ENCODE data around the gene WNT3A.

The WNT3A gene

DNA sequence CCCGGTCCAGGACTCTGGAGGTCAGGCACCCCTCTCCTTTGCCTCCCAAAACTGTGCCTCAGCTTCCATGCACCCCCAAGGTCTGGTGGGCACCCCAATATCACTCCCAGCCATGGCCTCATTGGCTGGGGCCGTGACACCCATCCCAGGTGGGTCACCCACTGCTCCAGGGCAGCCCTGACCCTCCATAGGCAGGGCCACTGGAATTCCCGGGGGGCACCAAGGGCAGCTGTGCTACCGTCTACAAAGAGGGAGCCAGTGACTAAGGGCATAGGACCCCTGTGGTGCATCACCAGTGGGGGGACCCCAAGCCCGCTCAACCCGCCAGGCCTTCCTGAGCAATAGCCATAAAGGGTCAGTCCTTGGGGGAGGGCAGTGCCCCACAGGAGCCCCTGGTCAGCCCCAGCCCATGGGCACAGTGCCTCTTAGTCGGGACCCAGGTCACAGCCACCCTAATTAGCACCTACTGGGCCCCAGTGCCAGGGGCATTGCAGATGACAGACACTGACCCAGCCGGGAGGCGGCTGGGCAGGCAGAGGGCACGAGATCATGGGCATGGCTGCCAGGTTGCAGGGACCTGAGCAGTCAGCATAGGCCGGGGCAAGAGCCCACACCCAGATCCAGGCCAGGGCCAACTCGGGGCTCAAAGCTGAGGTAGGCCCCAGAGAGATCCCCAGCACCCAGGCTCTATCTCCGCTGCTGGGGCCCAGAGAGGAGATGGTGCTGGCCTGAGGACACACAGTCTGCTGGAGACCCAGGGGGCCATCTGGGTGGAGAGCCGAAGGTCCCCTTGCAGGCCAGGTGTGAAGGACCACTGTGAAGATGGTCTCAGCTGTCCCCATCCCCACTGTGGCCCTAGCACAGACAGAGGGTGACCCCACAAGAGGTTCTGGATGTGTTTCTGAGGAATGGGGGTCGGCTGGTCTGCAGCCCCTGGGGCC is 56.7 kb downstream of the WNT3A start:
- Histone ChIP-seq H3K27me3 (replicated peaks; ENCODE audit: insufficient read depth, low read length) (peaks cover 28% of the 10 kb centered on the region), H3K4me1 (ENCODE audit: low read length) (no peaks in the 10 kb centered on the region), H3K4me2 (ENCODE audit: low read depth, low read length) (no peak overlapping the region), H3K9me3 (replicated peaks; ENCODE audit: insufficient read depth, low read length) (no peaks in the 10 kb centered on the region), H3K36me3 (replicated peaks; ENCODE audit: insufficient read depth, low read length) (no peaks in the 10 kb centered on the region), H3K4me3 (ENCODE audit: low read length) (no peak overlapping the region), H3K27ac (ENCODE audit: low read length) (no peak overlapping the region), H3K79me2 (ENCODE audit: low read length) (no peaks in the 10 kb centered on the region), H4K20me1 (ENCODE audit: insufficient read depth, low read length) (no peaks in the 10 kb centered on the region), H3F3A (ENCODE audit: insufficient read depth, low read length) (no peaks in the 10 kb centered on the region), H3K9me2 (replicated peaks; ENCODE audit: insufficient read depth, low read length) (no peaks in the 10 kb centered on the region), H3K9ac (ENCODE audit: low read length) (no peak overlapping the region), H2AFZ (ENCODE audit: low read length) (no peak overlapping the region)
- DNase-seq, result no peak
- no peak for TF ChIP-seq EZH2 (optimal IDR thresholded peaks at IDR 0.05; ENCODE audit: low read depth, low read length)
- TF ChIP-seq, protein P1, sequence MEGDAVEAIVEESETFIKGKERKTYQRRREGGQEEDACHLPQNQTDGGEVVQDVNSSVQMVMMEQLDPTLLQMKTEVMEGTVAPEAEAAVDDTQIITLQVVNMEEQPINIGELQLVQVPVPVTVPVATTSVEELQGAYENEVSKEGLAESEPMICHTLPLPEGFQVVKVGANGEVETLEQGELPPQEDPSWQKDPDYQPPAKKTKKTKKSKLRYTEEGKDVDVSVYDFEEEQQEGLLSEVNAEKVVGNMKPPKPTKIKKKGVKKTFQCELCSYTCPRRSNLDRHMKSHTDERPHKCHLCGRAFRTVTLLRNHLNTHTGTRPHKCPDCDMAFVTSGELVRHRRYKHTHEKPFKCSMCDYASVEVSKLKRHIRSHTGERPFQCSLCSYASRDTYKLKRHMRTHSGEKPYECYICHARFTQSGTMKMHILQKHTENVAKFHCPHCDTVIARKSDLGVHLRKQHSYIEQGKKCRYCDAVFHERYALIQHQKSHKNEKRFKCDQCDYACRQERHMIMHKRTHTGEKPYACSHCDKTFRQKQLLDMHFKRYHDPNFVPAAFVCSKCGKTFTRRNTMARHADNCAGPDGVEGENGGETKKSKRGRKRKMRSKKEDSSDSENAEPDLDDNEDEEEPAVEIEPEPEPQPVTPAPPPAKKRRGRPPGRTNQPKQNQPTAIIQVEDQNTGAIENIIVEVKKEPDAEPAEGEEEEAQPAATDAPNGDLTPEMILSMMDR (IDR thresholded peaks at IDR 0.05; ENCODE audit: low read length), result no peak
- no peak for TF ChIP-seq EZH2phosphoT487 (IDR thresholded peaks at IDR 0.05; ENCODE audit: low read length)

DNA sequence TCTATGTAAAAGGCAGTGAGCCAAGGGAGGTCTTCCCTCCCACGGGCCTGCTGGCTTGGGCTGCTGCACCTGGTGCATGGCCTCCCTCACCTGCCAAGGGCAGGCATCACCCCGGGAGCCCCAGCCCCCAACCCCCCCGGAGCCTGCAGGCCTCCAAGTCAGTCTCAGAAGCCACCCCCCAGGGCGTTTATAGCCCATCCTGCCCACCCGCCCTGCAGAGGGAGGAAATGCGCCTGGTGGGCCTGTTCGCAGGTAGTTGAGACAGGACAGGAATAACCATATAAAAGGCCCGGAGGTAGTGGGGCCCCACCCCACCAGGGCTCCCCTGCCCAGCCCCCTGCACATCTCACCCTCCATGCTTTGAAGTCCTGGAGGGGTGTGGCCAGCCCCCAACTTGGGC is 57.5 kb downstream of the WNT3A start:
- H2AFZ ChIP-seq (ENCODE audit: low read length), result no peak overlapping the region
- H3F3A ChIP-seq (ENCODE audit: insufficient read depth, low read length), result no peaks in the 10 kb centered on the region
- no peak overlapping the region for H3K4me3 ChIP-seq (ENCODE audit: low read length)
- no peaks in the 10 kb centered on the region for H3K79me2 ChIP-seq (ENCODE audit: low read length)
- H3K9me2 ChIP-seq (replicated peaks; ENCODE audit: insufficient read depth, low read length), result no peaks in the 10 kb centered on the region
- H3K9ac ChIP-seq (ENCODE audit: low read length), result no peak overlapping the region
- no peaks in the 10 kb centered on the region for H4K20me1 ChIP-seq (ENCODE audit: insufficient read depth, low read length)
- no peak for TF ChIP-seq EZH2 (optimal IDR thresholded peaks at IDR 0.05; ENCODE audit: low read depth, low read length)
- H3K27ac ChIP-seq (ENCODE audit: low read length), result no peak overlapping the region
- no peaks in the 10 kb centered on the region for H3K9me3 ChIP-seq (replicated peaks; ENCODE audit: insufficient read depth, low read length)
- no peaks in the 10 kb centered on the region for H3K4me1 ChIP-seq (ENCODE audit: low read length)
- H3K36me3 ChIP-seq (replicated peaks; ENCODE audit: insufficient read depth, low read length), result no peaks in the 10 kb centered on the region
- H3K27me3 ChIP-seq (replicated peaks; ENCODE audit: insufficient read depth, low read length), result peaks cover 28% of the 10 kb centered on the region
- H3K4me2 ChIP-seq (ENCODE audit: low read depth, low read length), result no peak overlapping the region
- no peak for DNase-seq

DNA sequence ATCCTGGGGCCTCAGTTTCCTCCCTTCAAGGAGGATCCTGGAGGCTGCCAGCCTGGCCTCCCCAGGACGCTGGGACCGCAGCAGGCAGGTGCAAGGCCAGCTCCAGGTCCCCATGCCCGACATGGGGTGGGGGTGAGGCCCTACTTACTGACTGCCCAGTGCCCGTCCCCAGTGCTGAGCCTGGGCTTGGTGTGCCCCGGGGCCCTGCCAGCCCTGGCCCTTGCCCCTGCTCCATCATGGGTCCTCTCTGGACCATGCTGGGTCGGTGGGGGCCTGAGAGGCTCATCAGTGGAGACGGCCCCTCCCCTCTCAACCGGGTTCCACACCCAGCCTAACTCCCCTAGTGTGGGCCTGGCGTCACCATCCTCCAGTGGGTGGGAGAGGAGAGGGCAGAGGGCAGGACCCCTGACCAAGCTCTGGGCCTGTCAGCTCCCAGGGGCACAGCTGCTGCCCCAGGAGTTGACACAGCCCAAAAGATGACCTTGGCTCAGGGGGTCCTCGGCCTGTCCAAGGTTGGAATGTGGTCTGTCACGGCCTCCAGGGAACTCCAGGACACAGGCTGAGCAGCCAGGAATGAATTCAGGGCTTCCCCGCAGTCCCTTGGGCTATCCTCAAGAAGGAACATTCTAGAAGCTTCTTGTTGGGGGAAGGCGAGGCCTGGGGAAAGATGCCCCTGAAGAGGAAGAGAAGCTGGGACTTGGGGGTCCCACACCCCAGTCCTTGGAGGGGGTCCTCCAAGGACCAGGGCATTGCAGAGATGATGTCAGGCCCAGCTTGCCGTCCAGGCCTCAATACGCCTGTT is 58.1 kb downstream of the WNT3A start:
- TF ChIP-seq EZH2 (optimal IDR thresholded peaks at IDR 0.05; ENCODE audit: low read depth, low read length) (no peak), EZH2phosphoT487 (IDR thresholded peaks at IDR 0.05; ENCODE audit: low read length) (no peak)
- TF ChIP-seq, protein P1 (IDR thresholded peaks at IDR 0.05; ENCODE audit: low read length), result no peak
- no peak for DNase-seq
- H3K27me3 ChIP-seq (replicated peaks; ENCODE audit: insufficient read depth, low read length), result peaks cover 28% of the 10 kb centered on the region
- no peaks in the 10 kb centered on the region for H3F3A ChIP-seq (ENCODE audit: insufficient read depth, low read length)
- H3K4me1 ChIP-seq (ENCODE audit: low read length), result no peaks in the 10 kb centered on the region
- H3K9me2 ChIP-seq (replicated peaks; ENCODE audit: insufficient read depth, low read length), result no peaks in the 10 kb centered on the region
- H3K36me3 ChIP-seq (replicated peaks; ENCODE audit: insufficient read depth, low read length), result no peaks in the 10 kb centered on the region
- no peak overlapping the region for H3K27ac ChIP-seq (ENCODE audit: low read length)
- H2AFZ ChIP-seq (ENCODE audit: low read length), result no peak overlapping the region
- no peak overlapping the region for H3K4me3 ChIP-seq (ENCODE audit: low read length)
- H3K79me2 ChIP-seq (ENCODE audit: low read length), result no peaks in the 10 kb centered on the region
- H3K9ac ChIP-seq (ENCODE audit: low read length), result no peak overlapping the region
- no peaks in the 10 kb centered on the region for H3K9me3 ChIP-seq (replicated peaks; ENCODE audit: insufficient read depth, low read length)
- no peaks in the 10 kb centered on the region for H4K20me1 ChIP-seq (ENCODE audit: insufficient read depth, low read length)
- H3K4me2 ChIP-seq (ENCODE audit: low read depth, low read length), result no peak overlapping the region

Measured in MM.1S (cell line).